HepG2 (cell line): ENCODE measurements around the gene LIME1. TPM values are rescaled to one million over a fixed set of nuclear protein-coding genes. Genes with fewer than 3 reads are reported as not detected.

ENCODE experiments used
- ADNP ChIP-seq: sonication (generic); formaldehyde crosslinking; IDR thresholded peaks from 2 replicates; pipeline ENCODE4 v1.4.0; 2020; ENCODE audit warnings: missing genetic modification reagents
- ATAD3A ChIP-seq: sonication (generic); formaldehyde crosslinking; IDR thresholded peaks from 2 replicates; pipeline ENCODE4 v1.4.0; 2020; ENCODE audit warnings: missing genetic modification reagents
- ELF1 ChIP-seq: sonication (generic); formaldehyde crosslinking; IDR thresholded peaks from 2 replicates; pipeline ENCODE4 v1.4.0; 2020; ENCODE audit warnings: missing genetic modification reagents
- HCFC1 ChIP-seq: fragments of 150-350 bp; IDR thresholded peaks from 2 replicates; pipeline ENCODE4 v1.6.1; 2014; ENCODE audit warnings: low read depth, low read length
- IKZF4 ChIP-seq: sonication (generic); formaldehyde crosslinking; IDR thresholded peaks from 2 replicates; pipeline ENCODE4 v1.5.1; 2020; ENCODE audit warnings: borderline replicate concordance, mild to moderate bottlenecking, low read depth, missing genetic modification reagents; ENCODE audit errors: not compliant biosample characterization
- LCORL ChIP-seq, 2 experiments: fragments of 450-650 bp in 1 of 2; sonication (generic) in 1 of 2; formaldehyde crosslinking in 1 of 2; IDR thresholded peaks; 2 replicates each; pipeline versions ENCODE4 v1.5.0 to v1.6.1; 2017 to 2020; ENCODE audit warnings: antibody characterized with exemption in 1 of 2, missing genetic modification reagents in 1 of 2
- MAFF ChIP-seq: IDR thresholded peaks from 2 replicates; pipeline ENCODE4 v1.6.1; 2011; ENCODE audit warnings: low read depth, low read length, improper control_type of control experiment
- MLLT10 ChIP-seq: sonication (generic); formaldehyde crosslinking; IDR thresholded peaks from 2 replicates; pipeline ENCODE4 v1.4.0; 2020; ENCODE audit warnings: missing genetic modification reagents
- NFATC3 ChIP-seq: sonication (generic); formaldehyde crosslinking; IDR thresholded peaks from 2 replicates; pipeline ENCODE4 v1.5.1; 2020; ENCODE audit warnings: mild to moderate bottlenecking, missing genetic modification reagents
- NFKB2 ChIP-seq: sonication (generic); formaldehyde crosslinking; IDR thresholded peaks from 2 replicates; pipeline ENCODE4 v1.4.0; 2020; ENCODE audit warnings: missing genetic modification reagents, borderline replicate concordance
- NFKBIZ ChIP-seq: IDR thresholded peaks from 2 replicates; pipeline ENCODE4 v1.6.1; 2018; ENCODE audit warnings: missing genetic modification reagents, missing compliant biosample characterization
- PRMT3 ChIP-seq: sonication (generic); formaldehyde crosslinking; IDR thresholded peaks from 2 replicates; pipeline ENCODE4 v1.8.1; 2022; ENCODE audit warnings: low read depth, mild to moderate bottlenecking, moderate library complexity, missing genetic modification reagents, borderline replicate concordance
- RBAK ChIP-seq: sonication (generic); formaldehyde crosslinking; IDR thresholded peaks from 2 replicates; pipeline ENCODE4 v1.5.1; 2020; ENCODE audit warnings: mild to moderate bottlenecking, missing genetic modification reagents
- SIN3A ChIP-seq: IDR thresholded peaks from 2 replicates; pipeline ENCODE4 v1.6.1; 2011; ENCODE audit warnings: low read depth, mild to moderate bottlenecking, control low read depth, low read length, borderline replicate concordance
- SKIL ChIP-seq: sonication (generic); formaldehyde crosslinking; IDR thresholded peaks from 2 replicates; pipeline ENCODE4 v1.8.0; 2022; ENCODE audit warnings: missing genetic modification reagents, mild to moderate bottlenecking, moderate library complexity, borderline replicate concordance
- SRSF1 ChIP-seq: fragments of 200-400 bp; formaldehyde crosslinking; optimal IDR thresholded peaks from 2 replicates; pipeline ENCODE3; 2017; ENCODE audit warnings: mild to moderate bottlenecking, low read depth, low read length, moderate library complexity
- SRSF9 ChIP-seq: fragments of 200-400 bp; formaldehyde crosslinking; IDR thresholded peaks from 2 replicates; pipeline ENCODE4 v1.6.1; 2018; ENCODE audit warnings: borderline replicate concordance, mild to moderate bottlenecking, low read depth, low read length; ENCODE audit not compliant: insufficient read depth, poor library complexity, severe bottlenecking
- TRAFD1 ChIP-seq: sonication (generic); formaldehyde crosslinking; IDR thresholded peaks from 2 replicates; pipeline ENCODE4 v1.5.1; 2020; ENCODE audit warnings: missing genetic modification reagents, mild to moderate bottlenecking, borderline replicate concordance
- ZNF333 ChIP-seq: sonication (generic); formaldehyde crosslinking; IDR thresholded peaks from 2 replicates; pipeline ENCODE4 v1.4.0; 2020; ENCODE audit warnings: mild to moderate bottlenecking, missing genetic modification reagents, borderline replicate concordance
- ZNF354B ChIP-seq: sonication (generic); formaldehyde crosslinking; IDR thresholded peaks from 2 replicates; pipeline ENCODE4 v1.8.0; 2022; ENCODE audit warnings: mild to moderate bottlenecking, missing genetic modification reagents
- ZNF589 ChIP-seq: sonication (generic); formaldehyde crosslinking; conservative IDR thresholded peaks from 2 replicates; pipeline ENCODE4 v1.8.0; 2022; ENCODE audit warnings: mild to moderate bottlenecking, moderate library complexity, missing genetic modification reagents
- ZNF709 ChIP-seq: sonication (generic); formaldehyde crosslinking; IDR thresholded peaks from 2 replicates; pipeline ENCODE4 v1.5.0; 2020; ENCODE audit warnings: mild to moderate bottlenecking, missing genetic modification reagents
- ZNF792 ChIP-seq: IDR thresholded peaks from 2 replicates; pipeline ENCODE4 v1.6.1; 2016
- polyA plus RNA-seq, 8 experiments: library from polyadenylated mRNA; depleted of rRNA in 3 of 8; stranded (reverse) in 7 of 8; unstranded in 1 of 8; fragments of >200 nt; fragmentation: Illumina TruSeq in 4 of 8; extraction: Trizol in 4 of 8; gene quantifications; 2 replicates each; pipeline versions ENCODE4 v1.2.1 to v1.2.3, GENCODE V29; 2011 to 2016; ENCODE audit warnings: low read depth in 4 of 8, missing spikeins in 1 of 8, mixed read lengths in 1 of 8; ENCODE audit not compliant: insufficient read depth in 1 of 8
- total RNA-seq, 5 experiments: library from RNA; depleted of rRNA; stranded (reverse); fragments of >200 nt; fragmentation: Illumina TruSeq; extraction: Trizol; gene quantifications; 2 replicates each; pipeline ENCODE4 v1.2.3, GENCODE V29; 2016; ENCODE audit warnings: low read depth in 1 of 5

Gene LIME1
- total and polyA plus RNA-seq, 2 of the 13 experiments (the other 11 are each of a cell fraction or from before 2014, with no cell fraction given), result 13.0 to 61.5 TPM

GRCh38 chr20:63737945-63738686 is 1.7 kb downstream of the LIME1 start (continued):
- peak; percentile 96 for TF ChIP-seq PRMT3 (CRISPR knock-in tag)
- peak; percentile 57; the same call in 1 of the 2 replicates for TF ChIP-seq ZNF792 (CRISPR knock-in tag)
- TF ChIP-seq ADNP (CRISPR knock-in tag), result no peak
- TF ChIP-seq IKZF4, result peak; percentile 96
- no peak for TF ChIP-seq SRSF9
- no peak for TF ChIP-seq MAFF
- TF ChIP-seq ZNF354B (CRISPR knock-in tag), result 0 out of 2 replicates have a peak, but pooled peaks have one; percentile 93
- TF ChIP-seq ZNF333 (CRISPR knock-in tag), result no peak; the same call in 1 of the 2 replicates
- TF ChIP-seq HCFC1, result no peak
- TF ChIP-seq SKIL (CRISPR knock-in tag), result peak; percentile 94
- peak; percentile 86 for TF ChIP-seq SRSF1
- peak; percentile 97 for TF ChIP-seq ZNF589 (CRISPR knock-in tag)
- peak; percentile 92 for TF ChIP-seq SIN3A
- no peak; the same call in 1 of the 2 replicates for TF ChIP-seq ELF1 (CRISPR knock-in tag)
- peak; percentile 57; the same call in 1 of the 2 replicates for TF ChIP-seq ZNF709 (CRISPR knock-in tag)
- TF ChIP-seq RBAK (CRISPR knock-in tag), result 0 out of 2 replicates have a peak, but pooled peaks have one; percentile 14
- TF ChIP-seq TRAFD1 (CRISPR knock-in tag), result peak; percentile 11; the same call in 1 of the 2 replicates
- peak; percentile 97 for TF ChIP-seq NFATC3 (CRISPR knock-in tag)
- no peak for TF ChIP-seq LCORL (IDR thresholded peaks at IDR 0.05)
- TF ChIP-seq LCORL (CRISPR knock-in tag; IDR thresholded peaks at IDR 0.05), result peak; percentile 51
- peak; percentile 65; the same call in 1 of the 2 replicates for TF ChIP-seq MLLT10 (CRISPR knock-in tag)
- 0 out of 2 replicates have a peak, but pooled peaks have one; percentile 37 for TF ChIP-seq ATAD3A
- no peak for TF ChIP-seq NFKBIZ
- TF ChIP-seq NFKB2 (CRISPR knock-in tag), result peak; percentile 95; the same call in 1 of the 2 replicates
